WTC11 (cell line): ENCODE results near the gene PKMYT1. TPM values are rescaled to one million over a fixed set of nuclear protein-coding genes. Genes with fewer than 3 reads are reported as not detected.
A peak's percentile ranks its signal among the peaks of the same experiment; 100 is the strongest.

Experiments
- ATAC-seq: fragments of 200-7000 bp; cut with Tn5 transposase; 2 replicates; pipeline ENCODE4 v1.10.0; 2021; ENCODE audit warnings: mild to moderate bottlenecking, moderate library complexity
- CTCF ChIA-PET: fragments of 300-600 bp; sonication (Branson Sonifier 250); formaldehyde crosslinking; loops from one replicate; lab custom pipeline; 2021; ENCODE audit warnings: antibody characterized with exemption; lab: Charles Lee
- POLR2A ChIA-PET: fragments of 350-600 bp; sonication (Branson Sonifier 250); formaldehyde crosslinking; loops from one replicate; lab custom pipeline; 2021; ENCODE audit warnings: antibody characterized with exemption; lab: Charles Lee
- DNase-seq: peaks from one replicate; pipeline ENCODE4 v3.0.0; 2021; ENCODE audit warnings: low spot score
- H3K27ac Mint-ChIP-seq: 2 replicates; pipeline ENCODE4 v1.8.0; 2021; ENCODE audit warnings: mixed read lengths
- H3K27me3 Mint-ChIP-seq: 2 replicates; pipeline ENCODE4 v1.8.0; 2021; ENCODE audit warnings: low read depth, mild to moderate bottlenecking, moderate library complexity, mixed read lengths
- H3K36me3 Mint-ChIP-seq: 2 replicates; pipeline ENCODE4 v1.8.0; 2021; ENCODE audit warnings: mixed read lengths
- H3K4me1 Mint-ChIP-seq: 2 replicates; pipeline ENCODE4 v1.8.0; 2022; ENCODE audit warnings: mixed read lengths
- H3K4me3 Mint-ChIP-seq: 2 replicates; pipeline ENCODE4 v1.8.0; 2021; ENCODE audit warnings: mild to moderate bottlenecking, moderate library complexity, mixed read lengths
- H3K9me3 Mint-ChIP-seq: 2 replicates; pipeline ENCODE4 v1.8.0; 2021; ENCODE audit warnings: mixed read lengths
- ARID4B ChIP-seq: sonication (generic); formaldehyde crosslinking; IDR thresholded peaks from 2 replicates; pipeline ENCODE4 v1.8.0; 2023; ENCODE audit warnings: missing genetic modification reagents, mild to moderate bottlenecking, borderline replicate concordance
- CDX4 ChIP-seq: fragments of 250-450 bp; sonication (Bioruptor Pico); IDR thresholded peaks from 2 replicates; pipeline ENCODE4 v1.9.0; 2021; ENCODE audit warnings: moderate library complexity, mild to moderate bottlenecking, inconsistent platforms, borderline replicate concordance
- ESRRA ChIP-seq: sonication (generic); formaldehyde crosslinking; IDR thresholded peaks from 2 replicates; pipeline ENCODE4 v1.8.1; 2022; ENCODE audit warnings: mild to moderate bottlenecking, missing genetic modification reagents, borderline replicate concordance
- ETV6 ChIP-seq: sonication (generic); formaldehyde crosslinking; IDR thresholded peaks from 2 replicates; pipeline ENCODE4 v1.8.1; 2022; ENCODE audit warnings: mild to moderate bottlenecking, missing genetic modification reagents
- FOXJ3 ChIP-seq: sonication (generic); formaldehyde crosslinking; IDR thresholded peaks from 2 replicates; pipeline ENCODE4 v1.9.0; 2021; ENCODE audit warnings: missing genetic modification reagents, mild to moderate bottlenecking, borderline replicate concordance
- FOXP4 ChIP-seq: sonication (generic); formaldehyde crosslinking; IDR thresholded peaks from 2 replicates; pipeline ENCODE4 v1.8.0; 2022; ENCODE audit warnings: mild to moderate bottlenecking, missing genetic modification reagents
- GABPB1 ChIP-seq: sonication (generic); formaldehyde crosslinking; IDR thresholded peaks from 2 replicates; pipeline ENCODE4 v1.8.1; 2023; ENCODE audit warnings: mild to moderate bottlenecking, missing genetic modification reagents
- JAZF1 ChIP-seq: fragments of 250-450 bp; sonication (Bioruptor Pico); IDR thresholded peaks from 2 replicates; pipeline ENCODE4 v1.9.0; 2021; ENCODE audit warnings: moderate library complexity, mild to moderate bottlenecking, inconsistent platforms
- JUN ChIP-seq: sonication (generic); formaldehyde crosslinking; IDR thresholded peaks from 2 replicates; pipeline ENCODE4 v1.8.0; 2023; ENCODE audit warnings: mild to moderate bottlenecking, missing genetic modification reagents
- MLX ChIP-seq: sonication (generic); formaldehyde crosslinking; IDR thresholded peaks from 2 replicates; pipeline ENCODE4 v1.8.1; 2023; ENCODE audit warnings: mild to moderate bottlenecking, missing genetic modification reagents, moderate library complexity
- MYBL2 ChIP-seq: sonication (generic); formaldehyde crosslinking; IDR thresholded peaks from 2 replicates; pipeline ENCODE4 v1.8.1; 2023; ENCODE audit warnings: mild to moderate bottlenecking, moderate library complexity, missing genetic modification reagents
- NR2C2 ChIP-seq: sonication (generic); formaldehyde crosslinking; IDR thresholded peaks from 2 replicates; pipeline ENCODE4 v1.8.0; 2022; ENCODE audit warnings: mild to moderate bottlenecking, missing genetic modification reagents
- TEAD1 ChIP-seq: sonication (generic); formaldehyde crosslinking; IDR thresholded peaks from 2 replicates; pipeline ENCODE4 v1.8.0; 2022; ENCODE audit warnings: mild to moderate bottlenecking, missing genetic modification reagents
- TP53 ChIP-seq: sonication (generic); formaldehyde crosslinking; IDR thresholded peaks from 2 replicates; pipeline ENCODE4 v1.8.1; 2023; ENCODE audit warnings: mild to moderate bottlenecking, missing genetic modification reagents
- ZNF317 ChIP-seq: sonication (generic); formaldehyde crosslinking; IDR thresholded peaks from 2 replicates; pipeline ENCODE4 v1.8.1; 2023; ENCODE audit warnings: low read depth, mild to moderate bottlenecking, moderate library complexity, missing genetic modification reagents, borderline replicate concordance
- total RNA-seq: library from RNA; stranded (reverse); gene quantifications from 3 replicates; pipeline ENCODE4 v1.2.3, GENCODE V29; 2021
- TF ChIP-seq, protein P1 (sequence below): sonication (generic); formaldehyde crosslinking; IDR thresholded peaks from 2 replicates; pipeline ENCODE4 v1.8.0; 2022; ENCODE audit warnings: mild to moderate bottlenecking, missing genetic modification reagents
- TF ChIP-seq, protein P2 (sequence below): fragments of 250-450 bp; sonication (Bioruptor Pico); IDR thresholded peaks from 2 replicates; pipeline ENCODE4 v1.9.0; 2021; ENCODE audit warnings: mild to moderate bottlenecking
- TF ChIP-seq, protein P3 (sequence below): sonication (generic); formaldehyde crosslinking; IDR thresholded peaks from 2 replicates; pipeline ENCODE4 v1.8.1; 2022; ENCODE audit warnings: mild to moderate bottlenecking, moderate library complexity, missing genetic modification reagents
- TF ChIP-seq, protein P4 (sequence below): fragments of 250-450 bp; sonication (Bioruptor Pico); IDR thresholded peaks from 2 replicates; pipeline ENCODE4 v1.8.0; 2021; ENCODE audit warnings: mild to moderate bottlenecking
- TF ChIP-seq, protein P5 (sequence below): sonication (generic); formaldehyde crosslinking; IDR thresholded peaks from 2 replicates; pipeline ENCODE4 v1.8.1; 2023; ENCODE audit warnings: mild to moderate bottlenecking, missing genetic modification reagents, moderate library complexity

Gene PKMYT1
- total RNA-seq, 1 experiment from 2014 or later = 120 TPM

- peak; percentile 85; the same call in 1 of the 2 replicates for TF ChIP-seq MYBL2 (CRISPR knock-in tag)
Observed at GRCh38 chr16:2968738-2969544, 11.3 kb downstream of the PKMYT1 start, which contains the start of gene PAQR4 (continued).

DNA sequence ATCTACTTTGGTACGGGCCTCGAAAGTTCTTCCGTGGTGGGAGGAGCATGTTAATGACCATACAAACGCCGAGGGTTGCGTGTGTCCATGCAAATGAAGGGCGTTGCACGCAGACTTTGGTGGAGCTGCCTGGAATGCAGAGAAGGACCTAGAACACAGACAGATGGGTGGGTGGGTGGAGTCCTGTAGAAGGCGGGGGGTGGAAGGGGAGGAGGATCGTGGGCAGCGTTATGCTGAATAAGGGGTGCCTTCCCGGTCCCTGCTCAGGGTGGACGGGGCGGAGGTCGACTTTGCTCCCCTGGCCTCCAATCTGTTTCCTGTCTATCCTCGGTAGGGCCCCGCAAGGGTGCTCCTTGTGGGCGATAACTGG lies 11.9 kb downstream of the PKMYT1 start:
- Mint-ChIP-seq H3K27ac (no peak overlapping the region), H3K9me3 (no peaks in the 10 kb centered on the region), H3K36me3 (peaks cover 9% of the 10 kb centered on the region; the same call in 1 of the 2 replicates), H3K4me3 (peak overlapping the region; percentile 66), H3K4me1 (peaks cover 27% of the 10 kb centered on the region), H3K27me3 (peaks cover 33% of the 10 kb centered on the region)
- DNase-seq (no peak), ATAC-seq (no peak)
- TF ChIP-seq, protein P1, sequence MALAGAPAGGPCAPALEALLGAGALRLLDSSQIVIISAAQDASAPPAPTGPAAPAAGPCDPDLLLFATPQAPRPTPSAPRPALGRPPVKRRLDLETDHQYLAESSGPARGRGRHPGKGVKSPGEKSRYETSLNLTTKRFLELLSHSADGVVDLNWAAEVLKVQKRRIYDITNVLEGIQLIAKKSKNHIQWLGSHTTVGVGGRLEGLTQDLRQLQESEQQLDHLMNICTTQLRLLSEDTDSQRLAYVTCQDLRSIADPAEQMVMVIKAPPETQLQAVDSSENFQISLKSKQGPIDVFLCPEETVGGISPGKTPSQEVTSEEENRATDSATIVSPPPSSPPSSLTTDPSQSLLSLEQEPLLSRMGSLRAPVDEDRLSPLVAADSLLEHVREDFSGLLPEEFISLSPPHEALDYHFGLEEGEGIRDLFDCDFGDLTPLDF = no peak
- TF ChIP-seq ESRRA (CRISPR knock-in tag) = no peak
- TF ChIP-seq ETV6 (CRISPR knock-in tag) = no peak
- no peak for TF ChIP-seq JUN (CRISPR knock-in tag)
- no peak for TF ChIP-seq TEAD1 (CRISPR knock-in tag)
- TF ChIP-seq ZNF317 (CRISPR knock-in tag) = no peak
- no peak for TF ChIP-seq TP53 (CRISPR knock-in tag)
- no peak for TF ChIP-seq GABPB1
- TF ChIP-seq CDX4 (CRISPR knock-in tag) = no peak
- TF ChIP-seq ARID4B (CRISPR knock-in tag) = no peak
- TF ChIP-seq, protein P2, sequence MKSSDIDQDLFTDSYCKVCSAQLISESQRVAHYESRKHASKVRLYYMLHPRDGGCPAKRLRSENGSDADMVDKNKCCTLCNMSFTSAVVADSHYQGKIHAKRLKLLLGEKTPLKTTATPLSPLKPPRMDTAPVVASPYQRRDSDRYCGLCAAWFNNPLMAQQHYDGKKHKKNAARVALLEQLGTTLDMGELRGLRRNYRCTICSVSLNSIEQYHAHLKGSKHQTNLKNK (CRISPR knock-in tag) = no peak
- TF ChIP-seq, protein P3, sequence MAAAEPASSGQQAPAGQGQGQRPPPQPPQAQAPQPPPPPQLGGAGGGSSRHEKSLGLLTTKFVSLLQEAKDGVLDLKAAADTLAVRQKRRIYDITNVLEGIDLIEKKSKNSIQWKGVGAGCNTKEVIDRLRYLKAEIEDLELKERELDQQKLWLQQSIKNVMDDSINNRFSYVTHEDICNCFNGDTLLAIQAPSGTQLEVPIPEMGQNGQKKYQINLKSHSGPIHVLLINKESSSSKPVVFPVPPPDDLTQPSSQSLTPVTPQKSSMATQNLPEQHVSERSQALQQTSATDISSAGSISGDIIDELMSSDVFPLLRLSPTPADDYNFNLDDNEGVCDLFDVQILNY (CRISPR knock-in tag) = no peak
- TF ChIP-seq, protein P4, sequence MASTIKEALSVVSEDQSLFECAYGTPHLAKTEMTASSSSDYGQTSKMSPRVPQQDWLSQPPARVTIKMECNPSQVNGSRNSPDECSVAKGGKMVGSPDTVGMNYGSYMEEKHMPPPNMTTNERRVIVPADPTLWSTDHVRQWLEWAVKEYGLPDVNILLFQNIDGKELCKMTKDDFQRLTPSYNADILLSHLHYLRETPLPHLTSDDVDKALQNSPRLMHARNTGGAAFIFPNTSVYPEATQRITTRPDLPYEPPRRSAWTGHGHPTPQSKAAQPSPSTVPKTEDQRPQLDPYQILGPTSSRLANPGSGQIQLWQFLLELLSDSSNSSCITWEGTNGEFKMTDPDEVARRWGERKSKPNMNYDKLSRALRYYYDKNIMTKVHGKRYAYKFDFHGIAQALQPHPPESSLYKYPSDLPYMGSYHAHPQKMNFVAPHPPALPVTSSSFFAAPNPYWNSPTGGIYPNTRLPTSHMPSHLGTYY (CRISPR knock-in tag) = no peak
- no peak for TF ChIP-seq FOXJ3 (CRISPR knock-in tag)
- TF ChIP-seq NR2C2 = no peak
- no peak for TF ChIP-seq JAZF1 (CRISPR knock-in tag)
- TF ChIP-seq MLX (CRISPR knock-in tag) = no peak
- TF ChIP-seq, protein P5, sequence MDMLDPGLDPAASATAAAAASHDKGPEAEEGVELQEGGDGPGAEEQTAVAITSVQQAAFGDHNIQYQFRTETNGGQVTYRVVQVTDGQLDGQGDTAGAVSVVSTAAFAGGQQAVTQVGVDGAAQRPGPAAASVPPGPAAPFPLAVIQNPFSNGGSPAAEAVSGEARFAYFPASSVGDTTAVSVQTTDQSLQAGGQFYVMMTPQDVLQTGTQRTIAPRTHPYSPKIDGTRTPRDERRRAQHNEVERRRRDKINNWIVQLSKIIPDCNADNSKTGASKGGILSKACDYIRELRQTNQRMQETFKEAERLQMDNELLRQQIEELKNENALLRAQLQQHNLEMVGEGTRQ = no peak
- no peak for TF ChIP-seq FOXP4 (CRISPR knock-in tag)
- ChIA-PET CTCF (interaction anchor here (1.3 to 1.8 kb wide), 2 partner anchors 14 to 52 kb away, joined by 7 to 17 read pairs; partner anchors contain the start of gene TNFRSF12A), POLR2A (interaction anchor here (0.8 kb wide), 1 partner anchor 22 kb away, joined by 3 read pairs; no protein-coding TSS in a partner anchor)
